CD4-positive, alpha-beta T cell treated with Interleukin-6 at 100 ng/mL for 8 hours (primary cell): ENCODE data around the gene GPATCH1.
"Not testable (repeated sequence)": the region's sequence is repeated elsewhere in the genome, so short reads cannot be mapped to it uniquely, and the experiment has no call there.

ENCODE experiments used
- DNase-seq: peaks from one replicate; pipeline ENCODE4 v3.0.0-alpha.2; 2020; ENCODE audit warnings: mixed read lengths, low spot score

The GPATCH1 gene

GRCh38 chr19:33080761-33081681, at the start of gene GPATCH1:
GPATCH1 (plus strand) TSS chr19:33081181; CDS start chr19:33081194, 13 bp downstream.
- peak; percentile 79 for DNase-seq

GRCh38 chr19:33032218-33032781, 48.7 kb upstream of the GPATCH1 start:
- no peak for DNase-seq

GRCh38 chr19:33035461-33035860, 45.5 kb upstream of the GPATCH1 start:
- DNase-seq: no peak

GRCh38 chr19:33036370-33037167, 44.4 kb upstream of the GPATCH1 start:
- DNase-seq: not testable (repeated sequence)

GRCh38 chr19:33037168-33038025, 43.6 kb upstream of the GPATCH1 start:
- DNase-seq: not testable (repeated sequence)

GRCh38 chr19:33039108-33039599, 41.8 kb upstream of the GPATCH1 start:
- DNase-seq: no peak

- no peak for DNase-seq
Measured at GRCh38 chr19:33039815-33040214, 41.2 kb upstream of the GPATCH1 start.

- no peak for DNase-seq
Measured at GRCh38 chr19:33040994-33041827, 39.8 kb upstream of the GPATCH1 start.

GRCh38 chr19:33041828-33042160, 39.2 kb upstream of the GPATCH1 start:
- not testable (repeated sequence) for DNase-seq

GRCh38 chr19:33047422-33047821, 33.6 kb upstream of the GPATCH1 start:
- DNase-seq: no peak

GRCh38 chr19:33048806-33049676, 31.9 kb upstream of the GPATCH1 start:
- no peak for DNase-seq

GRCh38 chr19:33050110-33050509, 30.9 kb upstream of the GPATCH1 start:
- DNase-seq: no peak

GRCh38 chr19:33052352-33052972, 28.5 kb upstream of the GPATCH1 start:
- DNase-seq: no peak

GRCh38 chr19:33054623-33055022, 26.4 kb upstream of the GPATCH1 start:
- no peak for DNase-seq

- DNase-seq: no peak
Measured at GRCh38 chr19:33055718-33056117, 25.3 kb upstream of the GPATCH1 start.

- DNase-seq: no peak
Measured at GRCh38 chr19:33060586-33060985, 20.4 kb upstream of the GPATCH1 start.

- no peak for DNase-seq
Measured at GRCh38 chr19:33062902-33063301, 18.1 kb upstream of the GPATCH1 start.

GRCh38 chr19:33063356-33063752, 17.6 kb upstream of the GPATCH1 start:
- DNase-seq: no peak
